Measurements from ENCODE around the gene APOA4. TPM values are rescaled to one million over a fixed set of nuclear protein-coding genes. Genes with fewer than 3 reads are reported as not detected.
A peak's percentile ranks its signal among the peaks of the same experiment; 100 is the strongest.

APOA4 gene
- total and polyA plus RNA-seq, 2 donors (not counting 3 experiments of a cell fraction or from before 2014, with no cell fraction given), result not detected

- Histone ChIP-seq H3K4me1 (ENCODE audit: control insufficient read depth, extremely low read depth, insufficient read depth, low read length) (peaks cover 13% of the 10 kb centered on the region), H3K79me2 (ENCODE audit: control insufficient read depth, insufficient read depth, low read length) (peaks cover 15% of the 10 kb centered on the region), H3K27me3 (ENCODE audit: control insufficient read depth in 2 of 2, insufficient read depth in 2 of 2, low read length in 2 of 2) (no peaks in the 10 kb centered on the region), H2AFZ (ENCODE audit: low read depth, low read length) (peak within 1 kb of the TSS; percentile 92), H4K20me1 (replicated peaks; ENCODE audit: control insufficient read depth, extremely low read depth, insufficient read depth, low read length) (no peaks in the 10 kb centered on the region), H3K4me3 (replicated peaks in 1 of 3; ENCODE audit: insufficient read depth in 1 of 3, low read depth in 1 of 3, low read length in 3 of 3) (peak within 1 kb of the TSS; percentile 76 to 92 (median 88)), H3K9ac (replicated peaks; ENCODE audit: extremely low read depth, insufficient read depth, low read length) (peak within 1 kb of the TSS; percentile 88), H3K9me3 (replicated peaks; ENCODE audit: control insufficient read depth, insufficient read depth, low read length) (no peaks in the 10 kb centered on the region), H3K27ac (ENCODE audit: insufficient read depth, low read depth, low read length) (peak within 1 kb of the TSS; percentile 52), H3K9me1 (replicated peaks; ENCODE audit: control insufficient read depth, extremely low read depth, insufficient read depth, low read length) (no peaks in the 10 kb centered on the region), H3K36me3 (ENCODE audit: control insufficient read depth in 2 of 2, extremely low read depth in 1 of 2, insufficient read depth in 2 of 2, low read length in 2 of 2) (peaks cover 19 to 22% of the 10 kb centered on the region in 2 experiments), H3K4me2 (ENCODE audit: insufficient read depth, low read length) (peak within 1 kb of the TSS; percentile 96)
- DNase-seq (ENCODE audit: low read depth, low spot score) (peak; percentile 79), FAIRE-seq (peak; percentile 72)
- ChIA-PET POLR2A (interaction anchor here (0.5 to 1.4 kb wide), 5 partner anchors 68 to 413 kb away, joined by 3 to 8 read pairs (median 3); partner anchors contain the start of gene SIK3), CTCF (interaction anchor here (1.0 to 6.2 kb wide), 8 partner anchors 13 to 439 kb away, joined by 3 to 210 read pairs (median 4); no protein-coding TSS in a partner anchor)
- TSS peak; percentile 98 for BruUV-seq (replicated peaks)
- TF ChIP-seq POLR2AphosphoS5 (IDR thresholded peaks at IDR 0.05; ENCODE audit: insufficient read depth, low read depth, low read length) (peak; percentile 96), POLR2A (IDR thresholded peaks at IDR 0.05; ENCODE audit: low read depth, low read length) (peak; percentile 97), CTCF (IDR thresholded peaks at IDR 0.05; ENCODE audit: extremely low read depth in 1 of 2, insufficient read depth in 1 of 2, low read depth in 1 of 2, low read length in 2 of 2) (no peak), MAX (IDR thresholded peaks at IDR 0.05; ENCODE audit: insufficient read depth, insufficient read length) (peak; percentile 28)
- dilution Hi-C loops (cut with MboI; ENCODE audit: extremely low pct_ligation_motif_present, low sequenced_read_pairs) (no loop called here), intact Hi-C loops (cut with micrococcal nuclease) (loop anchor here (1.0 to 5.0 kb wide), 2 partner anchors 16 to 539 kb away; partner anchors contain the start of genes BUD13 and CEP164)
Observed at GRCh38 chr11:116787786-116788486, 35.2 kb downstream of the APOA4 start, which contains the start of gene ZPR1. Gene ZPR1 (minus strand): TSS chr11:116788023. CDS start chr11:116787990, 33 bp downstream.
